HepG2 (cell line): ENCODE results near the gene UGT1A8. TPM values are rescaled to one million over a fixed set of nuclear protein-coding genes. Genes with fewer than 3 reads are reported as not detected.

Source experiments
- ATAC-seq: fragments of 200-7000 bp; cut with Tn5 transposase; 3 replicates; pipeline ENCODE4 v1.9.1; 2020; ENCODE audit warnings: mild to moderate bottlenecking, moderate library complexity
- BruUV-seq: library from RNA; stranded (reverse); fragments of 400-500 nt; replicated peaks from 2 replicates; lab custom pipeline; 2021; lab: Mats Ljungman, UMichigan
- CTCF ChIA-PET: fragments of 300-600 bp; formaldehyde crosslinking; extraction: SDS; loops from one replicate; lab custom pipeline; 2021; ENCODE audit warnings: low total read pairs, inconsistent platforms, low intra/inter-chr PET ratio; lab: Yijun Ruan, JAX
- POLR2A ChIA-PET: fragments of 350-600 bp; sonication (Branson Sonifier 250); formaldehyde crosslinking; loops from one replicate; lab custom pipeline; 2020; ENCODE audit warnings: antibody characterized with exemption, inconsistent platforms; lab: Yijun Ruan, JAX
- DNase-seq: peaks from one replicate; pipeline ENCODE4 v3.0.0-alpha.2; 2015; ENCODE audit warnings: low spot score
- FAIRE-seq: peaks from 3 replicates; lab custom pipeline; 2011; peaks lifted over from hg19 to GRCh38; lab: Jason Lieb, UNC
- H2AFZ ChIP-seq: one replicate; pipeline ENCODE4 v1.6.1; 2011; ENCODE audit warnings: low read length, inconsistent platforms
- H3K27ac ChIP-seq: fragments of 300-600 bp; 3 replicates; pipeline ENCODE4 v1.8.0; 2011; ENCODE audit warnings: mixed run types, mild to moderate bottlenecking, mixed read lengths, low read length, inconsistent platforms; ENCODE audit not compliant: insufficient read depth; ENCODE audit errors: extremely low read length
- H3K27me3 ChIP-seq, 2 experiments: fragments of 200-600 bp in 1 of 2; 2 replicates in 1 of 2; 3 replicates in 1 of 2; pipeline versions ENCODE4 v1.6.0 to v1.8.0; 2011; ENCODE audit warnings: low read length in 2 of 2, mild to moderate bottlenecking in 2 of 2, moderate library complexity in 2 of 2, inconsistent platforms in 1 of 2; ENCODE audit not compliant: insufficient read depth in 2 of 2, control insufficient read depth in 1 of 2
- H3K36me3 ChIP-seq, 2 experiments: fragments of 200-600 bp in 1 of 2; replicated peaks in 1 of 2; 2 replicates in 1 of 2; 3 replicates in 1 of 2; pipeline versions ENCODE4 v1.5.1 to v1.8.0; 2011; ENCODE audit warnings: low read length in 2 of 2, inconsistent platforms in 1 of 2; ENCODE audit not compliant: insufficient read depth in 2 of 2, control insufficient read depth in 1 of 2
- H3K4me1 ChIP-seq: 2 replicates; pipeline ENCODE4 v1.5.1; 2012; ENCODE audit warnings: low read length, inconsistent platforms; ENCODE audit not compliant: insufficient read depth
- H3K4me2 ChIP-seq: 2 replicates; pipeline ENCODE4 v1.6.0; 2011; ENCODE audit warnings: low read depth, low read length, inconsistent platforms
- H3K4me3 ChIP-seq, 3 experiments: fragments of 200-600 bp in 1 of 3; sonication (generic), shearing (Covaris generic) in 1 of 3; replicated peaks in 1 of 3; 2 replicates each; pipeline ENCODE4 v1.5.1; 2011 to 2016; ENCODE audit warnings: low read length in 3 of 3, inconsistent platforms in 2 of 3, low read depth in 2 of 3, mild to moderate bottlenecking in 2 of 3, control low read depth in 1 of 3, mixed read lengths in 1 of 3; ENCODE audit not compliant: insufficient read depth in 1 of 3
- H3K79me2 ChIP-seq: one replicate; pipeline ENCODE4 v1.6.1; 2011; ENCODE audit warnings: low read length, inconsistent platforms; ENCODE audit not compliant: insufficient read depth
- H3K9ac ChIP-seq: 2 replicates; pipeline ENCODE4 v1.6.0; 2011; ENCODE audit warnings: mild to moderate bottlenecking, low read depth, low read length, inconsistent platforms; ENCODE audit not compliant: insufficient read depth
- H3K9me3 ChIP-seq: 2 replicates; pipeline ENCODE4 v1.5.1; 2012; ENCODE audit warnings: mild to moderate bottlenecking, low read length
- H4K20me1 ChIP-seq: 2 replicates; pipeline ENCODE4 v1.6.0; 2011; ENCODE audit warnings: inconsistent platforms, mild to moderate bottlenecking, low read length, moderate library complexity; ENCODE audit not compliant: insufficient read depth
- ERF ChIP-seq: IDR thresholded peaks from 2 replicates; pipeline ENCODE4 v1.6.1; 2018; ENCODE audit warnings: missing biosample characterization, missing genetic modification reagents
- MZF1 ChIP-seq: sonication (generic); formaldehyde crosslinking; IDR thresholded peaks from 2 replicates; pipeline ENCODE4 v1.8.1; 2023; ENCODE audit warnings: mild to moderate bottlenecking, missing genetic modification reagents, borderline replicate concordance
- NFE2L1 ChIP-seq: sonication (generic); formaldehyde crosslinking; IDR thresholded peaks from 2 replicates; pipeline ENCODE4 v1.4.0; 2020; ENCODE audit warnings: missing genetic modification reagents, mild to moderate bottlenecking, borderline replicate concordance
- RFX5 ChIP-seq: IDR thresholded peaks from 2 replicates; pipeline ENCODE4 v1.6.1; 2011; ENCODE audit warnings: low read depth, low read length, improper control_type of control experiment
- SNAI1 ChIP-seq: sonication (generic); formaldehyde crosslinking; IDR thresholded peaks from 2 replicates; pipeline ENCODE4 v1.5.0; 2020; ENCODE audit warnings: mild to moderate bottlenecking, missing genetic modification reagents, borderline replicate concordance
- ZNF580 ChIP-seq: IDR thresholded peaks from 2 replicates; pipeline ENCODE4 v1.6.1; 2016; ENCODE audit warnings: low read depth, borderline replicate concordance
- WGBS: methylation state at CpG from one replicate; pipeline ENCODE4 v1.1.6; 2017; ENCODE audit warnings: low lambda C conversion rate; 5-methylcytosine and 5-hydroxymethylcytosine counted together
- in situ Hi-C: cut with HindIII; loops from 2 replicates; pipeline ENCODE4 v1.10.0; 2017; ENCODE audit warnings: low pct_unique_long_range_greater_than_20kb; ENCODE audit not compliant: extremely low pct_ligation_motif_present
- intact Hi-C: fragments of 100-400 bp; cut with micrococcal nuclease; formaldehyde crosslinking; loops from one replicate; pipeline ENCODE4 v1.10.0; 2022; ENCODE audit not compliant: unreplicated experiment
- polyA plus RNA-seq, 8 experiments: library from polyadenylated mRNA; depleted of rRNA in 3 of 8; stranded (reverse) in 7 of 8; unstranded in 1 of 8; fragments of >200 nt; fragmentation: Illumina TruSeq in 4 of 8; extraction: Trizol in 4 of 8; gene quantifications; 2 replicates each; pipeline versions ENCODE4 v1.2.1 to v1.2.3, GENCODE V29; 2011 to 2016; ENCODE audit warnings: low read depth in 4 of 8, missing spikeins in 1 of 8, mixed read lengths in 1 of 8; ENCODE audit not compliant: insufficient read depth in 1 of 8
- total RNA-seq, 5 experiments: library from RNA; depleted of rRNA; stranded (reverse); fragments of >200 nt; fragmentation: Illumina TruSeq; extraction: Trizol; gene quantifications; 2 replicates each; pipeline ENCODE4 v1.2.3, GENCODE V29; 2016; ENCODE audit warnings: low read depth in 1 of 5

UGT1A8 gene
- total and polyA plus RNA-seq, 2 of the 13 experiments (the other 11 are each of a cell fraction or from before 2014, with no cell fraction given): not detected

- TF ChIP-seq NFE2L1 (CRISPR knock-in tag) (no peak), ZNF580 (CRISPR knock-in tag) (no peak), RFX5 (no peak), SNAI1 (CRISPR knock-in tag) (no peak), MZF1 (CRISPR knock-in tag) (no peak)
Measured at GRCh38 chr2:233811087-233811486, 193.7 kb downstream of the UGT1A8 start (continued).

GRCh38 chr2:233811732-233812131 lies 194.3 kb downstream of the UGT1A8 start:
- no peak for FAIRE-seq
- Histone ChIP-seq H3K9me3 (no peaks in the 10 kb centered on the region), H3K4me1 (0 out of 2 replicates have a peak, but pooled peaks cover 2% of the 10 kb centered on the region), H3K36me3 (no peaks in the 10 kb centered on the region), H3K9ac (no peak overlapping the region), H3K27ac (no peak overlapping the region), H2AFZ (no peak overlapping the region), H3K27me3 (peaks cover 0 to 43% of the 10 kb centered on the region in 2 experiments; a peak in 3 of 5 replicates), H3K79me2 (no peaks in the 10 kb centered on the region), H4K20me1 (no peaks in the 10 kb centered on the region), H3K4me3 (no peak overlapping the region), H3K4me2 (no peak overlapping the region)
- intact Hi-C loops (no loop called here), in situ Hi-C loops (no loop called here)
- POLR2A ChIA-PET: no interaction called here
- TF ChIP-seq ERF (CRISPR knock-in tag): no peak
- DNase-seq: no peak
- no peak for ATAC-seq
- CTCF ChIA-PET: no interaction called here
- BruUV-seq: no TSS peak
- 65% methylated on average over 5 of the region's 8 CpGs for WGBS
